ENCODE results near the gene FOSB.

Gene FOSB

GRCh38 chr19:45477713-45478453, 10.1 kb downstream of the FOSB start:
- TF ChIP-seq CTCF (IDR thresholded peaks at IDR 0.05; ENCODE audit: insufficient read depth, low read length, poor library complexity, severe bottlenecking): no peak
- DNase-seq (ENCODE audit: extremely low read depth, insufficient read length): no peak
- Histone ChIP-seq H3K27me3 (replicated peaks; ENCODE audit: control insufficient read depth, insufficient read depth, low read length) (no peaks in the 10 kb centered on the region), H3K4me3 (replicated peaks; ENCODE audit: low read depth, low read length) (peak overlapping the region; percentile 62), H3K36me3 (ENCODE audit: control insufficient read depth, insufficient read depth, low read length) (no peaks in the 10 kb centered on the region)

GRCh38 chr19:45478454-45479238, 10.8 kb downstream of the FOSB start:
- peak; percentile 89 for DNase-seq (ENCODE audit: extremely low read depth, insufficient read length)
- Histone ChIP-seq H3K36me3 (ENCODE audit: control insufficient read depth, insufficient read depth, low read length) (no peaks in the 10 kb centered on the region), H3K4me3 (replicated peaks; ENCODE audit: low read depth, low read length) (peak overlapping the region; percentile 62), H3K27me3 (replicated peaks; ENCODE audit: control insufficient read depth, insufficient read depth, low read length) (no peaks in the 10 kb centered on the region)
- peak; percentile 91 for TF ChIP-seq CTCF (IDR thresholded peaks at IDR 0.05; ENCODE audit: insufficient read depth, low read length, poor library complexity, severe bottlenecking)

- Histone ChIP-seq H3K4me3 (replicated peaks; ENCODE audit: low read depth, low read length) (no peak overlapping the region), H3K27me3 (replicated peaks; ENCODE audit: control insufficient read depth, insufficient read depth, low read length) (no peaks in the 10 kb centered on the region), H3K36me3 (ENCODE audit: control insufficient read depth, insufficient read depth, low read length) (no peaks in the 10 kb centered on the region)
- DNase-seq (ENCODE audit: extremely low read depth, insufficient read length): no peak
- TF ChIP-seq CTCF (IDR thresholded peaks at IDR 0.05; ENCODE audit: insufficient read depth, low read length, poor library complexity, severe bottlenecking): no peak
These were observed 15.2 kb downstream of the FOSB start for GRCh38 chr19:45483033-45483432.

DNA sequence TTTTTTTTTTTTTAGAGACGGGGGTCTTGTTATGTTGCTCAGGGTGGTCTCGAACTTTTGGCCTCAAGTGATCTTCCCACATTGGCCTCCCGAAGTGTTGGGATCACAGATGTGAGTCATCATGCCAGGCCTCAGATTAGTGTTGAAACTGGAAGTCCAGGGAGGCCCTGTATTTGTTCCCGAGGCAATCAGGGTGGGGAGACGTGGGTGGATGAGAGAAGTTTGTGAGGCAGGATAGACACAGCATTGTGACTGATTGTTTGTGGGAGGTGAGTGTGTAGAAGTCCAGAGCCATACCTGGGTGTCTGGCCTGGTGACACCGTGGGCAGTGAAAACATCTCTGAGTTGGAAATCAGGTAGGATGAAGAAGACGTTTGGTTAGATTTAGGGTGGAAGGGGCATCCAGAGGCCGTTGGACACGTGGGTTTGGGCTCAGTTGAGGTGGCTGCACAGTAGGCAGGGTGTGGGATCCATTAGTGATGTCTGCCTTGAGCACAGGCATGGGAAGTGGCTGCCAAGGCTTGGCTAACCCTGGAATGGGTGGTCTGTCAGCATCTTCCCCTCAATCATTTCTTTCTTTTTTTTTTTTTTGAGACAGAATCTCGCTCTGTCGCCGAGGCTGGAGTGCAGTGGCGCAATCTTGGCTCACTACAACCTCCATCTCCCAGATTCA, 16.6 kb downstream of the FOSB start:
- no peak for TF ChIP-seq CTCF (IDR thresholded peaks at IDR 0.05; ENCODE audit: insufficient read depth, low read length, poor library complexity, severe bottlenecking)
- no peaks in the 10 kb centered on the region for H3K27me3 ChIP-seq (replicated peaks; ENCODE audit: control insufficient read depth, insufficient read depth, low read length)
- no peak overlapping the region for H3K4me3 ChIP-seq (replicated peaks; ENCODE audit: low read depth, low read length)

DNA sequence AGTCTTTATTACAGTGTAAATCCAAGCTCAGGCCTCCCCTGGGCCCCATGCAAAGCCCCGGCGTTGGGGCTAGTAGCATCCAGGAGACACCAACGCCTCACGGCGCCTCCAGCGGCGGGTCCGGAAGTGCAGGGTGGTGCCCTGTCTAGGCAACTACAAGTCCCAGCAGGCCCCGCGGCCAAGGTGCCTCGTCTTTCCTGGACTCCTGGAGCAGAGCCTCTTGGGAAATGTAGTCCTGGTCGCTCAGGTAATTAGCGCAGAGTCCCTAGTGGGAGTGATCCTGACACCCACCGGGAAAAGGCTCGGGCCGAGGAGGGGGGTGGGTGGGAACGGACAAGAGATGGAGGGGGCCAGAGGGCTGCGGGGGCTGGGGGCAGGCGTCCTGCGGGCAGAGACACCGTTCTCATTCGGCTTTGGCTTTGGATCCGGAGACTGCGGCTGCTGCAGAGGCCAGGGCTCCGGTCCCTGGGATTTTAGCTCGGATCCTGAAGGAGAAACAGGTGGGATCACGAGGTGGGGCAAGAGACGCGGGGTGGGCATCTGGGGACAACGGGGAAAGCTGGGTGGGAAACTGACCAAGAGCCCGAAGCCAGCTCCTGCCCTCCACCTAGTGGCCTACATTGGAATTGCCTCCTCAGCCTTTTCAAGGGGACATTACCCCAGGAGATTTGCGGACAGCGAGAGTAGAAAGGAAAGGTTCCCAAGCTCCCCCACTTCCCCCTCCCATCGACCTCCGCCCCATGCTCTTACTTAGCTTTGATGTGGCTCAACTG, 17.7 kb downstream of the FOSB start:
- H3K27me3 ChIP-seq (replicated peaks; ENCODE audit: control insufficient read depth, insufficient read depth, low read length): no peaks in the 10 kb centered on the region
- TF ChIP-seq CTCF (IDR thresholded peaks at IDR 0.05; ENCODE audit: insufficient read depth, low read length, poor library complexity, severe bottlenecking): peak; percentile 94
- peak overlapping the region; percentile 68 for H3K4me3 ChIP-seq (replicated peaks; ENCODE audit: low read depth, low read length)
- H3K36me3 ChIP-seq (ENCODE audit: control insufficient read depth, insufficient read depth, low read length): no peaks in the 10 kb centered on the region
- peak; percentile 95 for DNase-seq (ENCODE audit: extremely low read depth, insufficient read length)

More for the DNA sequence above, 16.6 kb downstream of the FOSB start:
- H3K36me3 ChIP-seq (ENCODE audit: control insufficient read depth, insufficient read depth, low read length): no peaks in the 10 kb centered on the region
- no peak for DNase-seq (ENCODE audit: extremely low read depth, insufficient read length)
